Central memory CD8-positive, alpha-beta T cell (primary cell): ENCODE data around the gene NMNAT3.

Experiments
- ATAC-seq: fragments of 150-1000 bp; cut with Tn5 transposase; replicated peaks from 2 replicates; pipeline ENCODE4 v1.10.0; 2022; ENCODE audit warnings: mild to moderate bottlenecking, moderate FRiP score, moderate number of reproducible peaks; ENCODE audit not compliant: poor library complexity, severe bottlenecking; ENCODE audit errors: extremely low read depth
- DNase-seq, 2 donors: peaks; one replicate each; pipeline ENCODE4 v3.0.0; 2021; ENCODE audit warnings: low spot score in 2 of 2
- H3K27ac Mint-ChIP-seq: one replicate; pipeline ENCODE4 v1.8.0; 2022; ENCODE audit warnings: low read depth, mild to moderate bottlenecking, moderate library complexity, mixed read lengths
- H3K27me3 Mint-ChIP-seq: one replicate; pipeline ENCODE4 v1.8.0; 2022; ENCODE audit warnings: mixed read lengths
- H3K36me3 Mint-ChIP-seq: one replicate; pipeline ENCODE4 v1.8.0; 2022; ENCODE audit warnings: mild to moderate bottlenecking, moderate library complexity, mixed read lengths; ENCODE audit not compliant: insufficient read depth
- H3K4me1 Mint-ChIP-seq: one replicate; pipeline ENCODE4 v1.8.0; 2022; ENCODE audit warnings: mixed read lengths
- H3K4me3 Mint-ChIP-seq: one replicate; pipeline ENCODE4 v1.8.0; 2022; ENCODE audit warnings: mild to moderate bottlenecking, moderate library complexity, mixed read lengths
- H3K9me3 Mint-ChIP-seq: one replicate; pipeline ENCODE4 v1.8.0; 2022; ENCODE audit warnings: mixed read lengths

The NMNAT3 gene

GRCh38 chr3:139671863-139672646 lies 5.7 kb downstream of the NMNAT3 start:
- DNase-seq (no peak), ATAC-seq (no peak)
- no peak overlapping the region for H3K4me3 Mint-ChIP-seq
- H3K4me1 Mint-ChIP-seq, result no peaks in the 10 kb centered on the region
- no peaks in the 10 kb centered on the region for H3K27me3 Mint-ChIP-seq
- no peak overlapping the region for H3K27ac Mint-ChIP-seq
- H3K9me3 Mint-ChIP-seq, result no peaks in the 10 kb centered on the region
- no peaks in the 10 kb centered on the region for H3K36me3 Mint-ChIP-seq

GRCh38 chr3:139671107-139671506 lies 6.7 kb downstream of the NMNAT3 start:
- Mint-ChIP-seq H3K4me1 (no peaks in the 10 kb centered on the region), H3K27ac (no peak overlapping the region), H3K9me3 (no peaks in the 10 kb centered on the region), H3K36me3 (no peaks in the 10 kb centered on the region), H3K4me3 (no peak overlapping the region), H3K27me3 (no peaks in the 10 kb centered on the region)
- no peak for ATAC-seq
- DNase-seq, result no peak

GRCh38 chr3:139670196-139670595 lies 7.6 kb downstream of the NMNAT3 start:
- Mint-ChIP-seq H3K27me3 (no peaks in the 10 kb centered on the region), H3K4me1 (no peaks in the 10 kb centered on the region), H3K27ac (no peak overlapping the region), H3K9me3 (no peaks in the 10 kb centered on the region), H3K36me3 (no peaks in the 10 kb centered on the region), H3K4me3 (no peak overlapping the region)
- DNase-seq (no peak), ATAC-seq (no peak)

GRCh38 chr3:139668332-139668731 lies 9.4 kb downstream of the NMNAT3 start:
- H3K4me3 Mint-ChIP-seq, result no peak overlapping the region
- no peaks in the 10 kb centered on the region for H3K36me3 Mint-ChIP-seq
- no peaks in the 10 kb centered on the region for H3K4me1 Mint-ChIP-seq
- H3K27me3 Mint-ChIP-seq, result no peaks in the 10 kb centered on the region
- no peak for DNase-seq
- ATAC-seq, result no peak
- H3K9me3 Mint-ChIP-seq, result no peaks in the 10 kb centered on the region
- no peak overlapping the region for H3K27ac Mint-ChIP-seq

GRCh38 chr3:139664958-139665357 lies 12.8 kb downstream of the NMNAT3 start:
- ATAC-seq (no peak), DNase-seq (no peak)
- H3K4me3 Mint-ChIP-seq, result no peak overlapping the region
- H3K27me3 Mint-ChIP-seq, result no peaks in the 10 kb centered on the region
- no peaks in the 10 kb centered on the region for H3K36me3 Mint-ChIP-seq
- no peaks in the 10 kb centered on the region for H3K9me3 Mint-ChIP-seq
- no peak overlapping the region for H3K27ac Mint-ChIP-seq
- H3K4me1 Mint-ChIP-seq, result no peaks in the 10 kb centered on the region

- Mint-ChIP-seq H3K4me3 (no peak overlapping the region), H3K27ac (no peak overlapping the region), H3K27me3 (no peaks in the 10 kb centered on the region), H3K4me1 (no peaks in the 10 kb centered on the region), H3K36me3 (no peaks in the 10 kb centered on the region), H3K9me3 (no peaks in the 10 kb centered on the region)
- DNase-seq, result no peak
- ATAC-seq, result no peak
Observed at GRCh38 chr3:139660269-139660668, 17.5 kb downstream of the NMNAT3 start.

- no peak for ATAC-seq
- no peaks in the 10 kb centered on the region for H3K36me3 Mint-ChIP-seq
Observed at GRCh38 chr3:139659511-139659910, 18.3 kb downstream of the NMNAT3 start.

GRCh38 chr3:139657936-139658335 lies 19.8 kb downstream of the NMNAT3 start:
- DNase-seq (no peak), ATAC-seq (no peak)
- H3K27me3 Mint-ChIP-seq, result no peaks in the 10 kb centered on the region
- no peak overlapping the region for H3K4me3 Mint-ChIP-seq
- H3K9me3 Mint-ChIP-seq, result no peaks in the 10 kb centered on the region
- H3K27ac Mint-ChIP-seq, result no peak overlapping the region
- no peaks in the 10 kb centered on the region for H3K36me3 Mint-ChIP-seq
- H3K4me1 Mint-ChIP-seq, result no peaks in the 10 kb centered on the region

More at GRCh38 chr3:139659511-139659910, 18.3 kb downstream of the NMNAT3 start:
- no peaks in the 10 kb centered on the region for H3K27me3 Mint-ChIP-seq
- H3K4me1 Mint-ChIP-seq, result no peaks in the 10 kb centered on the region
- no peaks in the 10 kb centered on the region for H3K9me3 Mint-ChIP-seq
- no peak overlapping the region for H3K27ac Mint-ChIP-seq
- H3K4me3 Mint-ChIP-seq, result no peak overlapping the region
- no peak for DNase-seq

GRCh38 chr3:139657434-139657833 lies 20.3 kb downstream of the NMNAT3 start:
- H3K9me3 Mint-ChIP-seq, result no peaks in the 10 kb centered on the region
- no peaks in the 10 kb centered on the region for H3K4me1 Mint-ChIP-seq
- no peak for DNase-seq
- no peak overlapping the region for H3K27ac Mint-ChIP-seq
- no peaks in the 10 kb centered on the region for H3K36me3 Mint-ChIP-seq
- no peak overlapping the region for H3K4me3 Mint-ChIP-seq
- no peaks in the 10 kb centered on the region for H3K27me3 Mint-ChIP-seq
- no peak for ATAC-seq

GRCh38 chr3:139655909-139656595 lies 21.7 kb downstream of the NMNAT3 start:
- DNase-seq, result no peak
- H3K4me3 Mint-ChIP-seq, result no peak overlapping the region
- H3K27ac Mint-ChIP-seq, result no peak overlapping the region
- peaks cover 1% of the 10 kb centered on the region for H3K36me3 Mint-ChIP-seq
- H3K9me3 Mint-ChIP-seq, result no peaks in the 10 kb centered on the region
- no peaks in the 10 kb centered on the region for H3K4me1 Mint-ChIP-seq
- no peak for ATAC-seq
- H3K27me3 Mint-ChIP-seq, result no peaks in the 10 kb centered on the region

- Mint-ChIP-seq H3K4me3 (no peak overlapping the region), H3K9me3 (no peaks in the 10 kb centered on the region), H3K27me3 (no peaks in the 10 kb centered on the region), H3K36me3 (peaks cover 1% of the 10 kb centered on the region), H3K27ac (no peak overlapping the region), H3K4me1 (no peaks in the 10 kb centered on the region)
- DNase-seq, result no peak
- no peak for ATAC-seq
Observed at GRCh38 chr3:139654637-139655365, 23.0 kb downstream of the NMNAT3 start.

- DNase-seq, result no peak
- no peak overlapping the region for H3K27ac Mint-ChIP-seq
- no peaks in the 10 kb centered on the region for H3K9me3 Mint-ChIP-seq
- no peak overlapping the region for H3K4me3 Mint-ChIP-seq
- no peak for ATAC-seq
- no peaks in the 10 kb centered on the region for H3K4me1 Mint-ChIP-seq
- H3K27me3 Mint-ChIP-seq, result no peaks in the 10 kb centered on the region
- H3K36me3 Mint-ChIP-seq, result peaks cover 1% of the 10 kb centered on the region
Observed at GRCh38 chr3:139653582-139653981, 24.2 kb downstream of the NMNAT3 start.

- Mint-ChIP-seq H3K27me3 (no peaks in the 10 kb centered on the region), H3K4me3 (no peak overlapping the region), H3K27ac (no peak overlapping the region), H3K9me3 (no peaks in the 10 kb centered on the region), H3K36me3 (peaks cover 1% of the 10 kb centered on the region), H3K4me1 (no peaks in the 10 kb centered on the region)
- ATAC-seq (no peak), DNase-seq (no peak)
Observed at GRCh38 chr3:139652561-139652960, 25.2 kb downstream of the NMNAT3 start.
